ENCODE data around the gene OR8D2. TPM values are rescaled to one million over a fixed set of nuclear protein-coding genes. Genes with fewer than 3 reads are reported as not detected.

OR8D2 gene
- total and polyA plus RNA-seq, 2 of the 4 experiments (the other 2 are of a cell fraction), result not detected

DNA sequence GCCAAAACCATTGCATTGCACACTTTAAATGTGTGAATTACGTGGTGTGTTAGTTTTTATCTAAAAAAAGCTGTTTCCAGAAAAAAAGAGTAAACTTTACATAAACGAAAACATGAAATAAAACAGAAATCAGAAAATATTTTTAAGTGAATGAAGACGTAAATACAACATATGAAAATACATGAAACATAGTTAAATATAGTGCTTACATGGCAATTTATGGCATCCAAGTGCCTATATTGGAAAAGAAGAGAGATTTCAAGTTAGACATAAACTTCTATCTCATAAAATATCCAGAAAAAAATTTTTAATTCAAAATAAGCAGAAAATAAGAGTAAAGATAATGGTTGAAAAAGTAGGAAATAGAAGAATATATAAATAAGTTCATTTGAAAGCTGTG is 11.9 kb upstream of the OR8D2 start:
- Histone ChIP-seq H2AFZ (replicated peaks; ENCODE audit: low read length, poor library complexity) (no peak overlapping the region), H3K14ac (replicated peaks; ENCODE audit: low read depth, low read length) (no peak overlapping the region), H2BK15ac (ENCODE audit: low read depth, low read length) (no peak overlapping the region), H3K4ac (ENCODE audit: low read depth, low read length) (no peak overlapping the region), H3K4me1 (ENCODE audit: control insufficient read depth, insufficient read depth, low read length) (no peaks in the 10 kb centered on the region), H3K79me1 (ENCODE audit: low read depth in 1 of 2, low read length in 2 of 2) (no peaks in the 10 kb centered on the region), H4K8ac (ENCODE audit: low read depth in 2 of 2, low read length in 2 of 2) (no peak overlapping the region), H4K91ac (ENCODE audit: insufficient read depth, low read depth, low read length) (no peak overlapping the region), H3K4me2 (ENCODE audit: low read depth, low read length) (no peak overlapping the region), H3K4me3 (ENCODE audit: insufficient read depth, low read depth, low read length) (no peak overlapping the region), H3K9me3 (ENCODE audit: control insufficient read depth, insufficient read depth, low read length) (no peaks in the 10 kb centered on the region), H2BK20ac (ENCODE audit: low read depth, low read length) (no peak overlapping the region), H3K18ac (ENCODE audit: low read depth, low read length) (no peak overlapping the region), H3K56ac (ENCODE audit: extremely low read depth, insufficient read depth, low read length) (no peak overlapping the region), H3K9me1 (ENCODE audit: insufficient read depth, low read length) (no peaks in the 10 kb centered on the region), H3K36me3 (ENCODE audit: control insufficient read depth, insufficient read depth, low read length) (no peaks in the 10 kb centered on the region), H3K23ac (ENCODE audit: low read depth, low read length) (no peak overlapping the region), H3K27ac (ENCODE audit: insufficient read depth, low read length) (no peak overlapping the region), H4K5ac (ENCODE audit: low read depth, low read length) (no peak overlapping the region), H3K27me3 (ENCODE audit: control insufficient read depth, insufficient read depth, low read length) (peaks cover 3% of the 10 kb centered on the region; the same call in 1 of the 2 replicates), H2AK9ac (replicated peaks; ENCODE audit: low read depth, low read length, poor library complexity) (no peak overlapping the region), H3K9ac (ENCODE audit: low read depth, low read length) (no peak overlapping the region), H2BK5ac (ENCODE audit: low read depth, low read length, poor library complexity, severe bottlenecking) (no peak overlapping the region), H2AK5ac (ENCODE audit: low read depth, low read length) (no peak overlapping the region), H4K20me1 (ENCODE audit: insufficient read depth, low read length) (no peaks in the 10 kb centered on the region), H2BK120ac (ENCODE audit: low read depth, low read length) (no peak overlapping the region)
- POLR2A ChIA-PET (ENCODE audit: unreplicated experiment), result no interaction called here
- dilution Hi-C loops (cut with HindIII; ENCODE audit: low sequenced_read_pairs, unreplicated experiment) (no loop called here), in situ Hi-C loops (cut with MboI; ENCODE audit: low sequenced_read_pairs) (no loop called here), intact Hi-C loops (cut with micrococcal nuclease) (no loop called here)
- no TSS peak for BruUV-seq (replicated peaks)
- no CpG with 5 or more reads among the region's 3 CpGs for WGBS, 2 experiments (ENCODE audit: extremely low coverage in 2 of 2, insufficient read length in 1 of 2)
- peak; percentile 74 for TF ChIP-seq MAFK (IDR thresholded peaks at IDR 0.05; ENCODE audit: low read depth, low read length)
- TF ChIP-seq CTCF (conservative IDR thresholded peaks at IDR 0.05; ENCODE audit: low read depth, low read length), result no peak
- ATAC-seq (ENCODE audit: low read depth) (no peak), DNase-seq (no peak)
- CTCF ChIA-PET, result interaction anchor here (0.6 to 1.2 kb wide), 2 partner anchors 140 to 262 kb away, joined by 3 to 4 read pairs; no protein-coding TSS in a partner anchor

All from IMR-90 (cell line).